Measurements from ENCODE around the gene POLR2F.
"Not testable (repeated sequence)": the region's sequence is repeated elsewhere in the genome, so short reads cannot be mapped to it uniquely, and the experiment has no call there.

Gene POLR2F

GRCh38 chr22:37954686-37955085 is 1.2 kb downstream of the POLR2F start:
- DNase-seq (ENCODE audit: low read depth), result no peak

- DNase-seq (ENCODE audit: low read depth), result not testable (repeated sequence)
These were observed 2.4 kb downstream of the POLR2F start for GRCh38 chr22:37955825-37956397.

GRCh38 chr22:37957232-37957631 is 3.7 kb downstream of the POLR2F start:
- no peak for DNase-seq (ENCODE audit: low read depth)

DNA sequence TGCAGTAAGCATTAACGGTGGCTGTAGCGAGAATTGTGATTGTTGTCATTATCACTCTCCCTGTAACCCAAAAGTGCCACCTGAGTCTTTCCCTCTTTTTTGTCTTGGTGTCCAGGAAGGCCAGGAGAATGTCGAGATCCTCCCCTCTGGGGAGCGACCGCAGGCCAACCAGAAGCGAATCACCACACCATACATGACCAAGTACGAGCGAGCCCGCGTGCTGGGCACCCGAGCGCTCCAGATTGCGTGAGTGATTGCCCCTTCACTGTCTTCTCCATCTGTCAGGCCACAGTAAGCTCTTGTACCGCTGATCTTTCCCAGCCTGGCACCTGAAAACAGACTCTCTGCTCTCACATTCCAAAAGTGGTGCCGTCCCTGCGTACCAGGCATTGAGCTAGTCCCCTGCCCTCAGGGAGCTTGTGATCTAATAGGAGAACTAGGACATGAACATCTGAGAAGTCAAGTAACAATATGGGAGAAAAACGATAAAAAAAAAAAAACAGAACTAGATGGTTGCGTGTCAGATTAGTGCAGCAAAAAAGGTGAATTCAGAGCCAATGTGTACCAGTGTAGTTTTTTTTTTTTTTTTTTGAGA is 5.8 kb downstream of the POLR2F start:
- DNase-seq (ENCODE audit: low read depth), result no peak

DNA sequence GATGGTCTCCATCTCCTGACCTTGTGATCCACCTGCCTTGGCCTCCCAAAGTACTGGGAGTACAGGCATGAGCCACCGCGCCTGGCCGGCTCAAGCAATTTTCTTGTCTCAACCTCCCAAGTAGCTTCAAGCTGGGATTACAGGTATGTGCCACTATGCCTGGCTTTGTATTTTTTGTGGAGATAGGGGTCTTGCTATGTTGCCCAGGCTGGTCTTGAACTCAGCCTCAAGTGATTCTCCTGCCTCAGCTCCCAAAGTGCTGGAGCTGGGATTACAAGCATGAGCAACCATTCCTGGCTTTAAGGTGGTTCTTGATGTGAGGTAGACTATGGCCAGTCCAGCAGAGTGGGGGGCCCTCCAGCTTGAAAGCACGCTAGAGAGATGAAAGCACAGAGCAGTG is 7.6 kb downstream of the POLR2F start:
- DNase-seq (ENCODE audit: low read depth), result no peak

- no peak for DNase-seq (ENCODE audit: low read depth)
These were observed 12.6 kb downstream of the POLR2F start for GRCh38 chr22:37965940-37966664.

- no peak for DNase-seq (ENCODE audit: low read depth)
These were observed 13.6 kb downstream of the POLR2F start for GRCh38 chr22:37967147-37967546.

DNA sequence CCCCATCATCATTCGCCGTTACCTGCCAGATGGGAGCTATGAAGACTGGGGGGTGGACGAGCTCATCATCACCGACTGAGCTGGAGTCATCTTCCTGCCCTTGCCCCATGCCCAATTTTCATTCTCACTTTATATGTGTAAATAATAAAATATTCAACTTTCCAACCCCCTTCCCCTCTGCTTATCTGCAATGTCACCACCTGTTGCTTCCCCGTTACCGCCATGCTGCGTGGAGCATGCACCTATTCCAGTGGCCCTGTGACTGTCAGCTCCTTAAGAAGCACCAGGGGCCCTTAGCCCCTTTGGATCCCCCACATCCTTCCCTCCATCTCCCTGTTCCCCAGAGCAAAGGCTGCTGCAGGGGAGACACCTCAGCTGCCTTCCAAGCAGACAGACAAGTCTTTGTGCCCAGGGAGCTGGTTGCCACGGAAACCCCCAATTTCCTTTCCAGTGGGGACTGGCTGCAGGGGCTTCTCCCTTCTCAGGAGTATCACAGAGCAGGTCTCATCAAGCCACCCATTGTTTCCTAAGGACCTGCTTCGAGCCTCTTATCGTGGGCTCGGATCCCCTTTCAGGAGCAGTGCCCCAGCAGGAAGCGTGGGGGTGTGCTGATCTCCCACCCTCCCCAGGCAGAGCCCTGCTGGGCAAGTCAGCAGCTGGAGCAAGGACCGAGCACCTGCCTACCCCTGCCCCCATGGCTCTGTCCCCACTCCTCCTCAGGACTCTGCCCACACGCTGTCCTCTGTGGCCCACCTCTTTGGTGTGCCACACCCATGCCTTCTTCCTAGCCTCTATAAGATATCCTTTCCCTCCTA is 14.3 kb downstream of the POLR2F start:
- no peak for DNase-seq (ENCODE audit: low read depth)

DNA sequence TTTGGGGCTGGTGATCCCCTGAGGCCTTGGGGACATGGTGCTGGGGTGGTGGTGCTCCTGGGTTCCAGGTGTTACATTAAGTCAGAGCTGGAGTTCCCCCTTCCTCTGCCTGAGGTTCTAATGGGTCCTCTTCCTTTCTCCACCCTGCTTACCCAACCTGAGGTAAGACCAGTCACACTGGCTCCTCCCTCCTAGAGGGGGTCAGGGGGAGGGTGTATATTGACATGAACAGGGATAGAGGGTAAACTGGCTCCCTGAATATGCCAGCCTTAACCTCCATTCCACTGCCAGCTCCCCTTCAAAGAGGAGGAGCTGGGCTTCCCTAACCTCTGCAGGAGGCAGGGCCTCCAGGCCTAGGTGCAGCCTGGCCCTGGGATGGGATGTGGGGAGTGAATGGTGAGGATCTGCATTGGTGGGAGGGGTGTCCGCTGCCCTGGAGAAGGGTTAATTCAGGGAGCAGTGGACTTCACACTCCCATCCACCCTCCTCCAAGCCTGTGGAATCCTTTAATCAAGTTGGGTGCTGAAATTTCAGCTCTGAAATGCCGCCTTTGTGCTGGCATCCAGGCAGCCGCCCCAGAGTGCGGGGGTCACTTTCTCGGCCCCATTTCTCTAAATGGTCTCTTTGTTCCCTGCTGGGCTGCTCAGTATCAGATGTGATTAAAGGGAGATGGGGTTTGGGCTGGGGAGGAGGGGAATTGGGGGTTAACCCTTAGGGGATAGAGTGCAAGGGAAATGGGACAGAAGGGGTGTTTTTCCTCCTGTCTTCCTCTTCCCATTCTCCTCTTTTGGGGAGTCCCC is 15.2 kb downstream of the POLR2F start:
- no peak for DNase-seq (ENCODE audit: low read depth)

GRCh38 chr22:37970864-37971263 is 17.4 kb downstream of the POLR2F start:
- DNase-seq (ENCODE audit: low read depth), result no peak

DNA sequence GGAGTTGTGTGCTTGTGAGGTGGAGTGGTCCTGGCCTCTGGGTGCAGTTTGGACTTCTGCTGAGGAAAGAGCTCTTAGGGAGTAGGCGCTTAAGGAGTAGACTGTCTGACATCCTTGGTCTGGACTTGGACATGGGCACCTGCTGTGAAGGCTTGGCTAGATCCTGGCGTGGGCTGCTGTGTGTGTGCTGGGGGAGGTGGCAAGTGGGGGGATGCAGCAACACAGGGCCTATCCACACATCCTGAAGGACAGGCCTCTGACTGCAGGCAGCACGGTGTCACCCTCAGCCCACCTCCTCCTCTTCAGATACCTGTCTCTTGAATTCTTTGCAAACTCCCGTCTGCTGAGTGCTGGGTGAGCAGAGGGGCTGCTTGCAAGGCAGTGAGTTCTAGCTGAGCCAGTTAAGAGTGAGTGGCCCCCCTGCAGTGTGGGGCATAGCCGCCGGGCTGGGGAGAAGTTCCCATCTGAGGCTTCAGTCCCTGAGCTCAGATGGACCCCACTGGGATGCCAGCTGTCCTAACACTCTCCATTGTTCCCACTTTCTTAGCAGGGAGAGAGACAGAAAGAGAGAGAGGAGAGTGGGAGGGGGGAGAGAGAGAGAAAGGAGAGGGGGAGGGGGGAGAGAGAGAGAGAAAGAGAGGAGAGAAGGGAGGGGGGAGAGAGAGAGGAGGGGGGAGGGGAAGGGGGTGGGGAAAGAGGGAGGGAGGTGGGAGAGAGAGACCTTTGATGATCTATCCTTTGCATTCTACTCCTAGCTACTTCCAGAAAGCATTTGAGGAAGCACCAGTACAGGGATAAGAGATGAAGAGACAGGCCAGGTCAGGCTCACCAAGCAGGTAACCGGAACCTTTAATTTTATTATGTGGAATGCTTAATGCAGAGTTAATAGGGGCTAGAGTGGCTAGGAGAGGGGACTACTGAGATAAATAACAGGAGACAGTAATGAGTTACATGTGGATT is 18.3 kb downstream of the POLR2F start:
- DNase-seq (ENCODE audit: low read depth), result no peak

- DNase-seq (ENCODE audit: low read depth), result no peak
These were observed 19.0 kb downstream of the POLR2F start for GRCh38 chr22:37972527-37972926.

GRCh38 chr22:37973271-37974170 is 20.0 kb downstream of the POLR2F start:
- no peak for DNase-seq (ENCODE audit: low read depth)

GRCh38 chr22:37975153-37975552 is 21.7 kb downstream of the POLR2F start:
- no peak for DNase-seq (ENCODE audit: low read depth)

DNA sequence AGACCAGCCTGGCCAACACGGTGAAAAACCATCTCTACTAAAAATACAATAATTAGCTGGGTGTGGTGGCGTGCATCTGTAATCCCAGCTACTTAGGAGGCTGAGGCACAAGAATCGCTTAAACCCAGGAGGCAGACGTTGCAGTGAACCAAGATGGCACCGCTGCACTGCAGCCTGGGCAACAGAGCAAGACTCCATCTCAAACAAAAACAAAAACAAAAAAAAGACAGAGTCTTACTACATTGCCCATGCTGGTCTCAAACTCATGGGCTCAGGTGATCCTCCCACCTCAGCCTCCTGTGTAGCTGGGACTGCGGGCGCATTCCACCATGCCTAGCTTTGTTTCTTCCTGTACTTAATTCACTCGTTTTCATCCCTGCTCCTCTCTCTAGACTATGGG is 22.5 kb downstream of the POLR2F start:
- not testable (repeated sequence) for DNase-seq (ENCODE audit: low read depth)

- no peak for DNase-seq (ENCODE audit: low read depth)
These were observed 23.0 kb downstream of the POLR2F start for GRCh38 chr22:37976547-37976946.

DNA sequence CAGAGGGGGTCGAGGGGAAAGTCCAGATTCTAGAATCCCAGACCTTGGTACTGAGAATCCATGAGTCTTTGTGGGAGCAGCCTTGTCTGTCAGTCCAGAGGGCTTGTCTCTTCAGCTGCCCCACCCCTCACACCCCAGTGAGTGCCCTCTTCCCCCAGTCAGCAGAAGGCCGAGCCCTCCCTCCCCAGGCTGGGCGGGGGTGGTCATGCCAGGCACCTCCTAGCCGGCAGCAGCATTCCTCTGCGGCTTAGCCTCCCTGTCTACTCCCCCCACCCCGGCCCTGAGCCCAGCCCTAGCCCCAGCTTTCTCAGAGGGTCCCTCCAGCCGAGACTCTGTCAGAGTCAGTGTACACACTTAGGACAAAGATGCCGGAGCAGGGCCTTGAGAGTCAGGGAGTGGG is 26.3 kb downstream of the POLR2F start:
- DNase-seq (ENCODE audit: low read depth), result no peak

- no peak for DNase-seq (ENCODE audit: low read depth)
These were observed 27.9 kb downstream of the POLR2F start for GRCh38 chr22:37981282-37982011.

Measured in stromal cell of bone marrow (primary cell).